ENCODE data around the gene SHROOM2.

DNA sequence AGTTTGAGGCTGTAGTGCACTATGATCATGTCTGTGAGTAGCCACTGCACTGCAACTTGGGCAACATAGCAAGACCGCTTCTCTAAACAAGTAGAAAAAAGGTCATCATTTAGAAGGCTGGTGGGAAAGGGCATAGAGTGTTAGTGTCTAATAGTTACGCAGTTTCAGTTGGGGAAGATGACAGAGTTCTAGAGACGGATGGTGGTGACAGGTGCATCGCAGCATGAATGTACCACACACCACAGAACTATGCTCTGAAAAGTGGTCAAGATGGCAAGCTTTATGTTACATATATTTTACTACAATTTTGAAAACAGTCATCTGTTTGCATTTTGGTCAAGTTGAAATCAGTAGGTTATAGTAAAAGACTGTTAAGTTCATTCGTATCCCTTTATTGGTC lies 157.2 kb downstream of the SHROOM2 start:
- no peak for TF ChIP-seq POLR2AphosphoS5 (IDR thresholded peaks at IDR 0.05; ENCODE audit: low read depth, low read length)
- no peak for TF ChIP-seq TAF1 (IDR thresholded peaks at IDR 0.05; ENCODE audit: low read depth, low read length)
- TF ChIP-seq POLR2A (IDR thresholded peaks at IDR 0.05; ENCODE audit: low read depth, low read length) = no peak
- TF ChIP-seq SPI1 (IDR thresholded peaks at IDR 0.05; ENCODE audit: low read depth, low read length) = no peak
- TF ChIP-seq PAX5 (IDR thresholded peaks at IDR 0.05; ENCODE audit: insufficient read depth, low read length, severe bottlenecking) = no peak
- TF ChIP-seq POU2F2 (IDR thresholded peaks at IDR 0.05; ENCODE audit: low read depth, low read length) = no peak
